ENCODE measurements around the gene TMPRSS6. TPM values are rescaled to one million over a fixed set of nuclear protein-coding genes. Genes with fewer than 3 reads are reported as not detected.

Gene TMPRSS6
- total RNA-seq, 6 experiments from 2014 or later: 40.7 to 104 (median 60.6) TPM

DNA sequence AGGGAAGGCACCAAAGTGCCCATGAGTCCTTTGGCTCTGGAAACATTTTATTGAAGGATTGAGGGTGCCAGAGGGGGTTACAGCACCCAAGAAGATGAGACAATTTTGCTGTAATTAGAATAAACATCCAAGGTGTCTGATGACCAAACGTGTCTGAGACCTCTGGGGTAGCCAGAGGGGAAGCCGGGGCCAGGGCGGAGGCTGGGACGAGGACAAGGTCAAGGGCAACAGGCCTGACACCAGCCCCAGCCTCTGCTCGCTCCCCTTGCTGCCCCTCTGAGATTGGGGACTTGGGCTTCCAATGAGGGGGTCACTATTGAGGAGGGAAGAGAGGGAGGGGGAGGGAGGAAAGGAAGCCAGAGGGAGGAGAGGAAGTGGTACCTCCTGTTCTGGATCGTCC, 25.6 kb downstream of the TMPRSS6 start:
- ATAC-seq (no peak), DNase-seq (no peak)
- no peak for TF ChIP-seq POLR2A (IDR thresholded peaks at IDR 0.05)
- TF ChIP-seq, protein P1, sequence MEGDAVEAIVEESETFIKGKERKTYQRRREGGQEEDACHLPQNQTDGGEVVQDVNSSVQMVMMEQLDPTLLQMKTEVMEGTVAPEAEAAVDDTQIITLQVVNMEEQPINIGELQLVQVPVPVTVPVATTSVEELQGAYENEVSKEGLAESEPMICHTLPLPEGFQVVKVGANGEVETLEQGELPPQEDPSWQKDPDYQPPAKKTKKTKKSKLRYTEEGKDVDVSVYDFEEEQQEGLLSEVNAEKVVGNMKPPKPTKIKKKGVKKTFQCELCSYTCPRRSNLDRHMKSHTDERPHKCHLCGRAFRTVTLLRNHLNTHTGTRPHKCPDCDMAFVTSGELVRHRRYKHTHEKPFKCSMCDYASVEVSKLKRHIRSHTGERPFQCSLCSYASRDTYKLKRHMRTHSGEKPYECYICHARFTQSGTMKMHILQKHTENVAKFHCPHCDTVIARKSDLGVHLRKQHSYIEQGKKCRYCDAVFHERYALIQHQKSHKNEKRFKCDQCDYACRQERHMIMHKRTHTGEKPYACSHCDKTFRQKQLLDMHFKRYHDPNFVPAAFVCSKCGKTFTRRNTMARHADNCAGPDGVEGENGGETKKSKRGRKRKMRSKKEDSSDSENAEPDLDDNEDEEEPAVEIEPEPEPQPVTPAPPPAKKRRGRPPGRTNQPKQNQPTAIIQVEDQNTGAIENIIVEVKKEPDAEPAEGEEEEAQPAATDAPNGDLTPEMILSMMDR (IDR thresholded peaks at IDR 0.05): no peak
- Histone ChIP-seq H3K27me3 (no peaks in the 10 kb centered on the region), H3K4me3 (no peak overlapping the region), H3K4me1 (no peaks in the 10 kb centered on the region), H3K9me3 (no peaks in the 10 kb centered on the region), H3K27ac (no peak overlapping the region), H3K36me3 (no peaks in the 10 kb centered on the region)
- intact Hi-C loops (cut with DNase I): no loop called here
- WGBS (ENCODE audit: insufficient coverage, low coverage, low lambda C conversion rate, missing lambda C conversion rate): 69% methylated on average over 5 of the region's 6 CpGs

DNA sequence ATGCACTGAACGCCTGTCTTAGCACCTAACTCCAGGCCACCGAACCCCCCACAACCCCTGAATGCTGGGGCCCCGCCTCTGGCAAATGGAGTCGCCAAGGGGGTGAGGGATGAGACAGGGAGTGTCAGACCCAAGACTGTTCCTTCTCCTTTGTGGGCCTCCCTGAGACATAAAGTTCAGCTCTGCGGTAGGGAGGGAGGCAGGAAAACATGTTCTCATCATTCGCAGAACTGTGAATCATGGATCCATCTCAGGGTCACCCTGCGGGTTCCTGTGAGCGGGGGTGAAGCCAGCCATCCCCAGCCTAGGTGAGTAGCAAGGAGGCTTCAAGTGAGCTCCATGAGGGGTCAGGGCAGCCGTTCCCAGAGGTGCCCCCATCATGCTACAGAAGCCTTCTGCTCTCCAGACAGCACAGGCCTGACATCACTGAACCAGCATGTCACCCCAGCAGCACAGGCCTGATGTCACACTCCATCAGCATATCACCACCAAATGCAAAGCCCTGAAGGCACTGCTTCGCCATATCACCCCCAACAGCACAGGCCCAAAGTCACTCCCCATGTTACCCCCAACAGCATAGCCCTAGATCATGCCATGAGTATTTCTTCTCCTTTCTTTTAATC, 27.2 kb downstream of the TMPRSS6 start:
- TF ChIP-seq POLR2A (IDR thresholded peaks at IDR 0.05): no peak
- TF ChIP-seq, protein P1 (IDR thresholded peaks at IDR 0.05): no peak
- no peaks in the 10 kb centered on the region for H3K36me3 ChIP-seq
- H3K27me3 ChIP-seq: no peaks in the 10 kb centered on the region
- H3K27ac ChIP-seq: no peak overlapping the region
- H3K4me1 ChIP-seq: peaks cover 0 to 2% (median 0%) of the 10 kb centered on the region in 4 donors
- intact Hi-C loops (cut with DNase I): no loop called here
- WGBS (ENCODE audit: insufficient coverage, low coverage, low lambda C conversion rate, missing lambda C conversion rate): 90% methylated on average over 3 of the region's 10 CpGs
- H3K9me3 ChIP-seq: no peaks in the 10 kb centered on the region
- DNase-seq: no peak
- ATAC-seq: no peak
- no peak overlapping the region for H3K4me3 ChIP-seq

DNA sequence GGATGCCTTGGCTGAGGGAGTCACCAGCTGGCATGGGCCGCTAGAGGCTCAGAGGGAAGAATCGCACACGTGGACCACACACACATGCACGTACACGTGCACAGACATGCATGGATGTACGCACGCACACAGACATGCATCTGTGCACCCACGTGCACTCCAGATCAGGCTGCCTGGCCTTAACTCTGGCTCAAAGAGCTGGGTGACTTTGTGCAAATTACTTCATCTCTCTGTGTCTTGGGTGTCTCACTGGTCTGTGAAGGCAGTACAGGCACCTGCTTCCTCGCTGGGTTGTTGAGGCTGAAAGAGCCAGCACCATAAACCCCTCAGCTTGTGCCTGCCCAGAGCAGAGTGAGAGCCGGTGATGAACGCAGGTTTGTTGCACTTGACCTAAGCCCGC, 28.7 kb downstream of the TMPRSS6 start:
- no peak overlapping the region for H3K27ac ChIP-seq
- no peak for ATAC-seq
- WGBS (ENCODE audit: insufficient coverage, low coverage, low lambda C conversion rate, missing lambda C conversion rate): 79% methylated on average over 3 of the region's 12 CpGs
- H3K36me3 ChIP-seq: no peaks in the 10 kb centered on the region
- no peak for DNase-seq
- H3K4me3 ChIP-seq: no peak overlapping the region
- no peak for TF ChIP-seq POLR2A (IDR thresholded peaks at IDR 0.05)
- TF ChIP-seq, protein P1 (IDR thresholded peaks at IDR 0.05): no peak
- intact Hi-C loops (cut with DNase I): no loop called here
- H3K9me3 ChIP-seq: no peaks in the 10 kb centered on the region
- no peaks in the 10 kb centered on the region for H3K27me3 ChIP-seq
- H3K4me1 ChIP-seq: peaks cover 0 to 2% (median 0%) of the 10 kb centered on the region in 4 donors

DNA sequence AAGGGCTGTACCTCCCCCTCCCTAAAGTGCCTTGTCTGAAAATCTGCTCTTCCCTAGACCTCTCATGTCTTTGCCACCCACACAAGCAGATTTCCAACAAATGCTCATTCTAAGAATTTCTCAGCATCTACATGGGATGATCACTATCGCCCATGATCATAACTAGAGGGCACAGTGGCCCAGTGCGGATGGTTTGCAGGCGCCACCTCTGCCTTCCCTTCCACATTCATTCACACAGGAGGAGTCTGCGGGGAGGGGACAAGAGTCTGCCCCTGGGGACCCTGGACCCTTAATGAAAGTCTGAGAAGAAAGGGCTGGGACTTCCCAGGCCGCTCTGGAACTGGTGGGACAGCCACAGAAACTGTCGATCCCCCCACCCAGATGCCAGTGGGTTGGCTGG, 29.1 kb downstream of the TMPRSS6 start:
- intact Hi-C loops (cut with DNase I): no loop called here
- Histone ChIP-seq H3K9me3 (no peaks in the 10 kb centered on the region), H3K27ac (no peak overlapping the region), H3K36me3 (no peaks in the 10 kb centered on the region), H3K27me3 (no peaks in the 10 kb centered on the region), H3K4me1 (peaks cover 0 to 2% (median 0%) of the 10 kb centered on the region in 4 donors), H3K4me3 (no peak overlapping the region)
- WGBS (ENCODE audit: insufficient coverage, low coverage, low lambda C conversion rate, missing lambda C conversion rate): 90% methylated on average over 2 of the region's 6 CpGs
- ATAC-seq: no peak
- TF ChIP-seq POLR2A (IDR thresholded peaks at IDR 0.05): no peak
- no peak for DNase-seq

DNA sequence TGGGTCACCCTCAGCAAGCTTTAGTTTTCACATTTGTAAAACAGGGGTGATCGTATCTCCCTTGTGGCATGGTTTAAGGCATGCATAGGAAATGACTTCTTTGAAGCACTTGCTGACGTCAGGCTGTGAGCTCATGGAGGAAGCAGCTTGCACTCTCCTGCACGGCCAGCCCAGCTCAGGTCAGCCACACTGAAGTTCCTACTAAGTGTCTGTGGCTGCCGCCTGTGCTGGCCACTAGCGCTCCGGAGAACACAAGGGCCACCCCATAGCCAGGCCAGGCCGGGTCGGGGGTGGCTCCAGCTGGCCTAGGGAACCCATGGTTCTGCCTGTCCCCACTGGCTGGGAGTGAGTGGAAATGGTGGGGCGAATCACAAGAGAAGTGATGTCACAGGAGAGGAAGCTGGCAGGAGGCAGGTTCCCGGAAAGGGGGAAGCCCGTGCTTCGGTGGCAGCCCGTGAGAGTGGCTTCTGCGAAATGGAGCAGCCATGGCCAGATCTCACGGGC, 29.8 kb downstream of the TMPRSS6 start:
- no peaks in the 10 kb centered on the region for H3K9me3 ChIP-seq
- H3K27me3 ChIP-seq: no peaks in the 10 kb centered on the region
- H3K36me3 ChIP-seq: no peaks in the 10 kb centered on the region
- TF ChIP-seq POLR2A (IDR thresholded peaks at IDR 0.05): no peak
- TF ChIP-seq, protein P1 (IDR thresholded peaks at IDR 0.05): no peak
- no peak overlapping the region for H3K27ac ChIP-seq
- DNase-seq (no peak), ATAC-seq (peak; percentile 3 to 47 (median 25))
- intact Hi-C loops (cut with DNase I): no loop called here
- WGBS (ENCODE audit: insufficient coverage, low coverage, low lambda C conversion rate, missing lambda C conversion rate): 80% methylated on average over 1 of the region's 15 CpGs
- H3K4me3 ChIP-seq: no peak overlapping the region
- H3K4me1 ChIP-seq: peaks cover 0 to 2% (median 0%) of the 10 kb centered on the region in 4 donors

All from right lobe of liver (tissue), 6 donors.